ENCODE data around the gene IRS2. TPM values are rescaled to one million over a fixed set of nuclear protein-coding genes. Genes with fewer than 3 reads are reported as not detected.

IRS2 gene
- total RNA-seq, 1 donor from 2014 or later: 20.1 TPM

GRCh38 chr13:109756778-109757177 is 29.6 kb downstream of the IRS2 start:
- no peaks in the 10 kb centered on the region for H3K27me3 ChIP-seq (ENCODE audit: insufficient read depth, low read length)
- H3K36me3 Mint-ChIP-seq (ENCODE audit: low read depth, unreplicated experiment): peaks cover 12% of the 10 kb centered on the region
- H3K27ac ChIP-seq (ENCODE audit: low read depth, low read length): no peak overlapping the region
- FAIRE-seq (no peak), DNase-seq (ENCODE audit: low read depth) (no peak)
- no peak for TF ChIP-seq EZH2 (IDR thresholded peaks at IDR 0.05; ENCODE audit: insufficient read depth, low read length)
- TF ChIP-seq CTCF (IDR thresholded peaks at IDR 0.05; ENCODE audit: insufficient read depth, low read depth, low read length): no peak
- peaks cover 7% of the 10 kb centered on the region for H3K4me1 Mint-ChIP-seq (ENCODE audit: low read depth, unreplicated experiment)
- H3K4me1 ChIP-seq (ENCODE audit: insufficient read depth, low read length): no peaks in the 10 kb centered on the region
- no peaks in the 10 kb centered on the region for H3K9me3 Mint-ChIP-seq (ENCODE audit: unreplicated experiment)
- H3K27ac Mint-ChIP-seq (ENCODE audit: unreplicated experiment): no peak overlapping the region
- H3K9ac ChIP-seq (ENCODE audit: low read length): no peak overlapping the region
- H3K4me3 ChIP-seq (ENCODE audit: insufficient read depth, low read depth, low read length): no peak overlapping the region
- H4K20me1 ChIP-seq (ENCODE audit: insufficient read depth, low read length): peaks cover 41% of the 10 kb centered on the region
- H3K36me3 ChIP-seq (ENCODE audit: insufficient read depth, low read length): no peaks in the 10 kb centered on the region
- no peak overlapping the region for H2AFZ ChIP-seq (ENCODE audit: low read depth, low read length)
- H3K9me3 ChIP-seq (ENCODE audit: insufficient read depth, low read depth, low read length): no peaks in the 10 kb centered on the region
- H3K4me2 ChIP-seq (ENCODE audit: low read length): no peak overlapping the region
- H3K27me3 Mint-ChIP-seq (ENCODE audit: low read depth, unreplicated experiment): no peaks in the 10 kb centered on the region
- H3K79me2 ChIP-seq (ENCODE audit: insufficient read depth, low read length): peaks cover 36% of the 10 kb centered on the region
- no peak overlapping the region for H3K4me3 Mint-ChIP-seq (ENCODE audit: unreplicated experiment)

- Histone ChIP-seq H3K4me1 (ENCODE audit: insufficient read depth, low read length) (no peaks in the 10 kb centered on the region), H3K27ac (ENCODE audit: low read depth, low read length) (no peak overlapping the region), H3K9me3 (ENCODE audit: insufficient read depth, low read depth, low read length) (no peaks in the 10 kb centered on the region), H3K4me3 (ENCODE audit: insufficient read depth, low read depth, low read length) (no peak overlapping the region), H4K20me1 (ENCODE audit: insufficient read depth, low read length) (peaks cover 38% of the 10 kb centered on the region), H3K9ac (ENCODE audit: low read length) (no peak overlapping the region), H3K36me3 (ENCODE audit: insufficient read depth, low read length) (no peaks in the 10 kb centered on the region), H2AFZ (ENCODE audit: low read depth, low read length) (no peak overlapping the region), H3K4me2 (ENCODE audit: low read length) (no peak overlapping the region), H3K79me2 (ENCODE audit: insufficient read depth, low read length) (peaks cover 34% of the 10 kb centered on the region), H3K27me3 (ENCODE audit: insufficient read depth, low read length) (no peaks in the 10 kb centered on the region)
- DNase-seq (ENCODE audit: low read depth): no peak
- no peaks in the 10 kb centered on the region for H3K9me3 Mint-ChIP-seq (ENCODE audit: unreplicated experiment)
- TF ChIP-seq EZH2 (IDR thresholded peaks at IDR 0.05; ENCODE audit: insufficient read depth, low read length): no peak
- no peak for TF ChIP-seq CTCF (IDR thresholded peaks at IDR 0.05; ENCODE audit: insufficient read depth, low read depth, low read length)
- H3K27me3 Mint-ChIP-seq (ENCODE audit: low read depth, unreplicated experiment): no peaks in the 10 kb centered on the region
- peaks cover 12% of the 10 kb centered on the region for H3K4me1 Mint-ChIP-seq (ENCODE audit: low read depth, unreplicated experiment)
- H3K36me3 Mint-ChIP-seq (ENCODE audit: low read depth, unreplicated experiment): peaks cover 15% of the 10 kb centered on the region
- no peak for FAIRE-seq
- H3K27ac Mint-ChIP-seq (ENCODE audit: unreplicated experiment): no peak overlapping the region
- H3K4me3 Mint-ChIP-seq (ENCODE audit: unreplicated experiment): no peak overlapping the region
Observed at GRCh38 chr13:109755997-109756396, 30.4 kb downstream of the IRS2 start.

- H3K36me3 ChIP-seq (ENCODE audit: insufficient read depth, low read length): no peaks in the 10 kb centered on the region
- Mint-ChIP-seq H3K4me1 (ENCODE audit: low read depth, unreplicated experiment) (peaks cover 13% of the 10 kb centered on the region), H3K36me3 (ENCODE audit: low read depth, unreplicated experiment) (peaks cover 15% of the 10 kb centered on the region), H3K27ac (ENCODE audit: unreplicated experiment) (no peak overlapping the region), H3K4me3 (ENCODE audit: unreplicated experiment) (no peak overlapping the region), H3K9me3 (ENCODE audit: unreplicated experiment) (no peaks in the 10 kb centered on the region), H3K27me3 (ENCODE audit: low read depth, unreplicated experiment) (no peaks in the 10 kb centered on the region)
- no peak overlapping the region for H2AFZ ChIP-seq (ENCODE audit: low read depth, low read length)
- peaks cover 33% of the 10 kb centered on the region for H4K20me1 ChIP-seq (ENCODE audit: insufficient read depth, low read length)
- FAIRE-seq (no peak), DNase-seq (ENCODE audit: low read depth) (no peak)
- no peaks in the 10 kb centered on the region for H3K4me1 ChIP-seq (ENCODE audit: insufficient read depth, low read length)
- no peak overlapping the region for H3K9ac ChIP-seq (ENCODE audit: low read length)
- TF ChIP-seq CTCF (IDR thresholded peaks at IDR 0.05; ENCODE audit: insufficient read depth, low read depth, low read length) (no peak), EZH2 (IDR thresholded peaks at IDR 0.05; ENCODE audit: insufficient read depth, low read length) (no peak)
- no peak overlapping the region for H3K4me3 ChIP-seq (ENCODE audit: insufficient read depth, low read depth, low read length)
- peaks cover 30% of the 10 kb centered on the region for H3K79me2 ChIP-seq (ENCODE audit: insufficient read depth, low read length)
- no peak overlapping the region for H3K27ac ChIP-seq (ENCODE audit: low read depth, low read length)
- no peak overlapping the region for H3K4me2 ChIP-seq (ENCODE audit: low read length)
- no peaks in the 10 kb centered on the region for H3K9me3 ChIP-seq (ENCODE audit: insufficient read depth, low read depth, low read length)
- no peaks in the 10 kb centered on the region for H3K27me3 ChIP-seq (ENCODE audit: insufficient read depth, low read length)
Observed at GRCh38 chr13:109755551-109755950, 30.8 kb downstream of the IRS2 start.

Data from astrocyte (in vitro differentiated cells and primary cell).